Panc1 (cell line): ENCODE results near the gene TLL2. TPM values are rescaled to one million over a fixed set of nuclear protein-coding genes. Genes with fewer than 3 reads are reported as not detected.

Experiments
- ATAC-seq: fragments of 200-7000 bp; cut with Tn5 transposase; 2 replicates; pipeline ENCODE4 v1.9.1; 2020; ENCODE audit warnings: mild to moderate bottlenecking, moderate library complexity
- BruUV-seq: library from RNA; stranded (reverse); fragments of 400-500 nt; replicated peaks from 2 replicates; lab custom pipeline; 2021; lab: Mats Ljungman, UMichigan
- CTCF ChIA-PET: fragments of 300-600 bp; sonication (Branson Sonifier 250); formaldehyde crosslinking; loops from one replicate; lab custom pipeline; 2022; ENCODE audit warnings: antibody characterized with exemption; lab: Charles Lee
- POLR2A ChIA-PET: fragments of 300-600 bp; sonication (Branson Sonifier 250); formaldehyde crosslinking; loops from one replicate; lab custom pipeline; 2022; ENCODE audit warnings: antibody characterized with exemption; lab: Charles Lee
- DNase-seq: peaks from one replicate; pipeline ENCODE4 v3.0.0-alpha.2; 2010; ENCODE audit warnings: low read depth, low spot score
- H3K27ac ChIP-seq: 2 replicates; pipeline ENCODE4 v1.5.1; 2011; ENCODE audit warnings: mild to moderate bottlenecking, low read length, inconsistent platforms
- H3K27me3 ChIP-seq: fragments of 200-500 bp; sonication (Bioruptor generic); 2 replicates; pipeline ENCODE4 v1.6.0; 2014; ENCODE audit warnings: low read length, inconsistent platforms; ENCODE audit not compliant: control insufficient read depth, insufficient read depth
- H3K36me3 ChIP-seq: fragments of 200-500 bp; sonication (Bioruptor generic); 2 replicates; pipeline ENCODE4 v1.5.1; 2014; ENCODE audit warnings: inconsistent platforms, mild to moderate bottlenecking, low read length, moderate library complexity; ENCODE audit not compliant: control insufficient read depth, insufficient read depth
- H3K4me1 ChIP-seq: 2 replicates; pipeline ENCODE4 v1.5.1; 2011; ENCODE audit warnings: inconsistent platforms, mild to moderate bottlenecking, low read length, moderate library complexity; ENCODE audit not compliant: control insufficient read depth, insufficient read depth
- H3K4me3 ChIP-seq, 2 experiments: 2 replicates each; pipeline ENCODE4 v1.5.1; 2011 to 2012; ENCODE audit warnings: low read depth in 2 of 2, low read length in 2 of 2, mild to moderate bottlenecking in 2 of 2, inconsistent platforms in 1 of 2, moderate library complexity in 1 of 2
- H3K9me3 ChIP-seq: fragments of 200-500 bp; sonication (Bioruptor generic); 2 replicates; pipeline ENCODE4 v1.5.1; 2014; ENCODE audit warnings: low read depth, mild to moderate bottlenecking, inconsistent platforms, low read length, moderate library complexity; ENCODE audit not compliant: control insufficient read depth, insufficient read depth
- CTCF ChIP-seq: fragments of 450-650 bp; IDR thresholded peaks from 2 replicates; pipeline ENCODE4 v1.5.1; 2017; ENCODE audit warnings: mild to moderate bottlenecking
- POLR2AphosphoS5 ChIP-seq: IDR thresholded peaks from 2 replicates; pipeline ENCODE4 v1.6.1; 2012; ENCODE audit warnings: mild to moderate bottlenecking, low read depth, low read length, moderate library complexity
- REST ChIP-seq, 2 experiments: IDR thresholded peaks; 2 replicates each; pipeline ENCODE4 v1.6.1; 2011 to 2012; ENCODE audit warnings: low read depth in 2 of 2, control low read depth in 1 of 2, low read length in 1 of 2, mild to moderate bottlenecking in 1 of 2, moderate library complexity in 1 of 2; ENCODE audit not compliant: insufficient read depth in 1 of 2
- SIN3A ChIP-seq: IDR thresholded peaks from 2 replicates; pipeline ENCODE4 v1.6.1; 2012; ENCODE audit warnings: low read depth, mild to moderate bottlenecking, low read length, moderate library complexity, borderline replicate concordance; ENCODE audit not compliant: insufficient read depth
- TCF7L2 ChIP-seq: IDR thresholded peaks from 2 replicates; pipeline ENCODE4 v1.6.1; 2011; ENCODE audit warnings: mild to moderate bottlenecking, low read depth, low read length, inconsistent platforms
- in situ Hi-C: cut with HindIII; loops from 2 replicates; pipeline ENCODE4 v1.10.0; 2016; ENCODE audit warnings: low sequenced_read_pairs, low pct_unique_long_range_greater_than_20kb
- intact Hi-C: fragments of 100-400 bp; cut with micrococcal nuclease; formaldehyde crosslinking; loops from one replicate; pipeline ENCODE4 v1.10.0; 2022; ENCODE audit not compliant: unreplicated experiment
- total RNA-seq: library from RNA; stranded (reverse); gene quantifications from one replicate; pipeline ENCODE4 v1.2.1, GENCODE V29; 2021; ENCODE audit not compliant: unreplicated experiment

TLL2 gene
- total RNA-seq, 1 experiment from 2014 or later = 0.64 TPM

DNA sequence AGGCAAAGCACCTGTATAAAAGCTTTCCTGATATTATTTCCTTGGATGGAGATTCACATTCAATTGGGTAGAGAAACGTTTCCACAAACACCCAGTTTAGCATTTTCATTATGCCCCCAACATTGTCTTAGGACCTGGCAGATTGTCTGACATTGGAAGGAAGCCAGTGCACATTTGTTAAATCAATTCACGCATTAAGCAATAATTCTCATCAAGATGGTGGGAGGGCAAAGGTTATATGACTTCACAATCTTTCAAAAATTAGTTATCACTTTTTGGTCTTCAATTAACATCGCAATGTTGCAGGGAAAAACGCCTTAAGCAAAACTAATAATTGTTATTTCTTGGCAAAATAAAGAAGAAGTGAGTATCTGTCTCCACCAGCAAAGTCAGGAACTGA lies 171.3 kb downstream of the TLL2 start:
- CTCF ChIA-PET = no interaction called here
- no peak overlapping the region for H3K4me3 ChIP-seq
- no peaks in the 10 kb centered on the region for H3K36me3 ChIP-seq
- peaks cover 5% of the 10 kb centered on the region; the same call in 1 of the 2 replicates for H3K27me3 ChIP-seq
- TF ChIP-seq SIN3A (no peak), CTCF (no peak), POLR2AphosphoS5 (no peak), REST (IDR thresholded peaks at IDR 0.05; ENCODE audit: insufficient read depth in 1 of 2, low read depth in 2 of 2, low read length in 1 of 2) (no peak), TCF7L2 (no peak)
- H3K4me1 ChIP-seq = no peaks in the 10 kb centered on the region
- intact Hi-C loops (no loop called here), in situ Hi-C loops (no loop called here)
- peaks cover 13% of the 10 kb centered on the region; the same call in 1 of the 2 replicates for H3K9me3 ChIP-seq
- DNase-seq (no peak), ATAC-seq (no peak)
- no peak overlapping the region for H3K27ac ChIP-seq
- no TSS peak for BruUV-seq
- POLR2A ChIA-PET = no interaction called here

GRCh38 chr10:96341219-96342182 lies 172.2 kb downstream of the TLL2 start:
- TF ChIP-seq SIN3A (no peak), POLR2AphosphoS5 (no peak), TCF7L2 (no peak), REST (IDR thresholded peaks at IDR 0.05; ENCODE audit: insufficient read depth in 1 of 2, low read depth in 2 of 2, low read length in 1 of 2) (no peak), CTCF (no peak)
- intact Hi-C loops = no loop called here
- peaks cover 5% of the 10 kb centered on the region; the same call in 1 of the 2 replicates for H3K27me3 ChIP-seq
- in situ Hi-C loops = no loop called here
- H3K36me3 ChIP-seq = no peaks in the 10 kb centered on the region
- H3K9me3 ChIP-seq = peaks cover 9% of the 10 kb centered on the region; the same call in 1 of the 2 replicates
- H3K27ac ChIP-seq = no peak overlapping the region
- POLR2A ChIA-PET = no interaction called here
- no peak for ATAC-seq
- CTCF ChIA-PET = no interaction called here
- no peaks in the 10 kb centered on the region for H3K4me1 ChIP-seq
- H3K4me3 ChIP-seq = no peak overlapping the region
- no peak for DNase-seq
- no TSS peak for BruUV-seq
